Measurements from ENCODE around the gene ACIN1. TPM values are rescaled to one million over a fixed set of nuclear protein-coding genes. Genes with fewer than 3 reads are reported as not detected.

ACIN1 gene
- total and polyA plus RNA-seq, 9 of the 15 experiments (the other 6 are each of a cell fraction or from before 2014, with no cell fraction given): 5.0 to 196 (median 129) TPM

GRCh38 chr14:23071244-23071920 is 23.6 kb downstream of the ACIN1 start (continued):
- 0 out of 2 replicates have a peak, but pooled peaks have one; percentile 16 for TF ChIP-seq ZBTB40 (IDR thresholded peaks at IDR 0.05)
- TF ChIP-seq ZBTB40 (CRISPR knock-in tag; IDR thresholded peaks at IDR 0.05): no peak
- TF ChIP-seq FUS (optimal IDR thresholded peaks at IDR 0.05; ENCODE audit: low read depth, low read length): no peak
- no peak for TF ChIP-seq FOXP1 (CRISPR knock-in tag; IDR thresholded peaks at IDR 0.05)
- TF ChIP-seq PPARD (CRISPR knock-in tag; IDR thresholded peaks at IDR 0.05): no peak
- no peak for TF ChIP-seq FOS (IDR thresholded peaks at IDR 0.05; ENCODE audit: extremely low read depth, insufficient read length)
- TF ChIP-seq SOX6 (IDR thresholded peaks at IDR 0.05): no peak
- peak; percentile 67; the same call in 1 of the 2 replicates for TF ChIP-seq ZBTB7A (IDR thresholded peaks at IDR 0.05; ENCODE audit: borderline replicate concordance, control insufficient read depth, low read depth, low read length)
- no peak for TF ChIP-seq MYBL2 (IDR thresholded peaks at IDR 0.05; ENCODE audit: low read depth)
- no peak for TF ChIP-seq MYBL2 (CRISPR knock-in tag; IDR thresholded peaks at IDR 0.05; ENCODE audit: borderline replicate concordance)
- TF ChIP-seq FOXJ2 (tag; IDR thresholded peaks at IDR 0.05): no peak
- TF ChIP-seq MBD1 (CRISPR knock-in tag; IDR thresholded peaks at IDR 0.05): no peak
- no peak; the same call in 1 of the 2 replicates for TF ChIP-seq TAL1 (IDR thresholded peaks at IDR 0.05)
- TF ChIP-seq ZNF707 (CRISPR knock-in tag; conservative IDR thresholded peaks at IDR 0.05): no peak
- peak; percentile 73 for TF ChIP-seq E2F8 (IDR thresholded peaks at IDR 0.05; ENCODE audit: low read depth, partially characterized antibody)

Data from K562 (cell line).